Panc1 (cell line): Measurements from ENCODE around the gene FKRP. TPM values are rescaled to one million over a fixed set of nuclear protein-coding genes. Genes with fewer than 3 reads are reported as not detected.

Experiments
- ATAC-seq: fragments of 200-7000 bp; cut with Tn5 transposase; 2 replicates; pipeline ENCODE4 v1.9.1; 2020; ENCODE audit warnings: mild to moderate bottlenecking, moderate library complexity
- BruUV-seq: library from RNA; stranded (reverse); fragments of 400-500 nt; replicated peaks from 2 replicates; lab custom pipeline; 2021; lab: Mats Ljungman, UMichigan
- CTCF ChIA-PET: fragments of 300-600 bp; sonication (Branson Sonifier 250); formaldehyde crosslinking; loops from one replicate; lab custom pipeline; 2022; ENCODE audit warnings: antibody characterized with exemption; lab: Charles Lee
- POLR2A ChIA-PET: fragments of 300-600 bp; sonication (Branson Sonifier 250); formaldehyde crosslinking; loops from one replicate; lab custom pipeline; 2022; ENCODE audit warnings: antibody characterized with exemption; lab: Charles Lee
- DNase-seq: peaks from one replicate; pipeline ENCODE4 v3.0.0-alpha.2; 2010; ENCODE audit warnings: low read depth, low spot score
- H3K27ac ChIP-seq: 2 replicates; pipeline ENCODE4 v1.5.1; 2011; ENCODE audit warnings: mild to moderate bottlenecking, low read length, inconsistent platforms
- H3K27me3 ChIP-seq: fragments of 200-500 bp; sonication (Bioruptor generic); 2 replicates; pipeline ENCODE4 v1.6.0; 2014; ENCODE audit warnings: low read length, inconsistent platforms; ENCODE audit not compliant: control insufficient read depth, insufficient read depth
- H3K36me3 ChIP-seq: fragments of 200-500 bp; sonication (Bioruptor generic); 2 replicates; pipeline ENCODE4 v1.5.1; 2014; ENCODE audit warnings: inconsistent platforms, mild to moderate bottlenecking, low read length, moderate library complexity; ENCODE audit not compliant: control insufficient read depth, insufficient read depth
- H3K4me1 ChIP-seq: 2 replicates; pipeline ENCODE4 v1.5.1; 2011; ENCODE audit warnings: inconsistent platforms, mild to moderate bottlenecking, low read length, moderate library complexity; ENCODE audit not compliant: control insufficient read depth, insufficient read depth
- H3K4me3 ChIP-seq, 2 experiments: 2 replicates each; pipeline ENCODE4 v1.5.1; 2011 to 2012; ENCODE audit warnings: low read depth in 2 of 2, low read length in 2 of 2, mild to moderate bottlenecking in 2 of 2, inconsistent platforms in 1 of 2, moderate library complexity in 1 of 2
- H3K9me3 ChIP-seq: fragments of 200-500 bp; sonication (Bioruptor generic); 2 replicates; pipeline ENCODE4 v1.5.1; 2014; ENCODE audit warnings: low read depth, mild to moderate bottlenecking, inconsistent platforms, low read length, moderate library complexity; ENCODE audit not compliant: control insufficient read depth, insufficient read depth
- POLR2AphosphoS5 ChIP-seq: IDR thresholded peaks from 2 replicates; pipeline ENCODE4 v1.6.1; 2012; ENCODE audit warnings: mild to moderate bottlenecking, low read depth, low read length, moderate library complexity
- SIN3A ChIP-seq: IDR thresholded peaks from 2 replicates; pipeline ENCODE4 v1.6.1; 2012; ENCODE audit warnings: low read depth, mild to moderate bottlenecking, low read length, moderate library complexity, borderline replicate concordance; ENCODE audit not compliant: insufficient read depth
- TCF7L2 ChIP-seq: IDR thresholded peaks from 2 replicates; pipeline ENCODE4 v1.6.1; 2011; ENCODE audit warnings: mild to moderate bottlenecking, low read depth, low read length, inconsistent platforms
- in situ Hi-C: cut with HindIII; loops from 2 replicates; pipeline ENCODE4 v1.10.0; 2016; ENCODE audit warnings: low sequenced_read_pairs, low pct_unique_long_range_greater_than_20kb
- intact Hi-C: fragments of 100-400 bp; cut with micrococcal nuclease; formaldehyde crosslinking; loops from one replicate; pipeline ENCODE4 v1.10.0; 2022; ENCODE audit not compliant: unreplicated experiment
- total RNA-seq: library from RNA; stranded (reverse); gene quantifications from one replicate; pipeline ENCODE4 v1.2.1, GENCODE V29; 2021; ENCODE audit not compliant: unreplicated experiment
- TF ChIP-seq, protein P1 (sequence below), 2 experiments: IDR thresholded peaks; 2 replicates each; pipeline ENCODE4 v1.6.1; 2011 to 2012; ENCODE audit warnings: low read depth in 2 of 2, control low read depth in 1 of 2, low read length in 1 of 2, mild to moderate bottlenecking in 1 of 2, moderate library complexity in 1 of 2; ENCODE audit not compliant: insufficient read depth in 1 of 2
- TF ChIP-seq, protein P2 (sequence below): fragments of 450-650 bp; IDR thresholded peaks from 2 replicates; pipeline ENCODE4 v1.5.1; 2017; ENCODE audit warnings: mild to moderate bottlenecking

FKRP gene
- total RNA-seq, 1 experiment from 2014 or later: 21.6 TPM

DNA sequence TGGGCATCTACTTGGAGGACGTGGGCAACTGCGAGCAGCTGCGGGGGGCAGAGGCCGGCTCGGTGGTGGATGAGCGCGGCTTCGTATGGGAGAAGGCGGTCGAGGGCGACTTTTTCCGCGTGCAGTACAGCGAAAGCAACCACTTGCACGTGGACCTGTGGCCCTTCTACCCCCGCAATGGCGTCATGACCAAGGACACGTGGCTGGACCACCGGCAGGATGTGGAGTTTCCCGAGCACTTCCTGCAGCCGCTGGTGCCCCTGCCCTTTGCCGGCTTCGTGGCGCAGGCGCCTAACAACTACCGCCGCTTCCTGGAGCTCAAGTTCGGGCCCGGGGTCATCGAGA, 10.7 kb downstream of the FKRP start:
- ChIA-PET POLR2A (no interaction called here), CTCF (interaction anchor here (0.5 to 0.7 kb wide), 2 partner anchors 8 to 84 kb away, joined by 3 read pairs; no protein-coding TSS in a partner anchor)
- Histone ChIP-seq H3K36me3 (no peaks in the 10 kb centered on the region), H3K27ac (no peak overlapping the region), H3K27me3 (no peaks in the 10 kb centered on the region), H3K4me1 (no peaks in the 10 kb centered on the region), H3K4me3 (no peak overlapping the region), H3K9me3 (no peaks in the 10 kb centered on the region)
- DNase-seq (no peak), ATAC-seq (no peak)
- no peak for TF ChIP-seq TCF7L2
- TF ChIP-seq POLR2AphosphoS5: no peak
- TF ChIP-seq SIN3A: no peak
- TF ChIP-seq, protein P1, sequence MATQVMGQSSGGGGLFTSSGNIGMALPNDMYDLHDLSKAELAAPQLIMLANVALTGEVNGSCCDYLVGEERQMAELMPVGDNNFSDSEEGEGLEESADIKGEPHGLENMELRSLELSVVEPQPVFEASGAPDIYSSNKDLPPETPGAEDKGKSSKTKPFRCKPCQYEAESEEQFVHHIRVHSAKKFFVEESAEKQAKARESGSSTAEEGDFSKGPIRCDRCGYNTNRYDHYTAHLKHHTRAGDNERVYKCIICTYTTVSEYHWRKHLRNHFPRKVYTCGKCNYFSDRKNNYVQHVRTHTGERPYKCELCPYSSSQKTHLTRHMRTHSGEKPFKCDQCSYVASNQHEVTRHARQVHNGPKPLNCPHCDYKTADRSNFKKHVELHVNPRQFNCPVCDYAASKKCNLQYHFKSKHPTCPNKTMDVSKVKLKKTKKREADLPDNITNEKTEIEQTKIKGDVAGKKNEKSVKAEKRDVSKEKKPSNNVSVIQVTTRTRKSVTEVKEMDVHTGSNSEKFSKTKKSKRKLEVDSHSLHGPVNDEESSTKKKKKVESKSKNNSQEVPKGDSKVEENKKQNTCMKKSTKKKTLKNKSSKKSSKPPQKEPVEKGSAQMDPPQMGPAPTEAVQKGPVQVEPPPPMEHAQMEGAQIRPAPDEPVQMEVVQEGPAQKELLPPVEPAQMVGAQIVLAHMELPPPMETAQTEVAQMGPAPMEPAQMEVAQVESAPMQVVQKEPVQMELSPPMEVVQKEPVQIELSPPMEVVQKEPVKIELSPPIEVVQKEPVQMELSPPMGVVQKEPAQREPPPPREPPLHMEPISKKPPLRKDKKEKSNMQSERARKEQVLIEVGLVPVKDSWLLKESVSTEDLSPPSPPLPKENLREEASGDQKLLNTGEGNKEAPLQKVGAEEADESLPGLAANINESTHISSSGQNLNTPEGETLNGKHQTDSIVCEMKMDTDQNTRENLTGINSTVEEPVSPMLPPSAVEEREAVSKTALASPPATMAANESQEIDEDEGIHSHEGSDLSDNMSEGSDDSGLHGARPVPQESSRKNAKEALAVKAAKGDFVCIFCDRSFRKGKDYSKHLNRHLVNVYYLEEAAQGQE (IDR thresholded peaks at IDR 0.05; ENCODE audit: insufficient read depth in 1 of 2, low read depth in 2 of 2, low read length in 1 of 2): no peak
- TF ChIP-seq, protein P2, sequence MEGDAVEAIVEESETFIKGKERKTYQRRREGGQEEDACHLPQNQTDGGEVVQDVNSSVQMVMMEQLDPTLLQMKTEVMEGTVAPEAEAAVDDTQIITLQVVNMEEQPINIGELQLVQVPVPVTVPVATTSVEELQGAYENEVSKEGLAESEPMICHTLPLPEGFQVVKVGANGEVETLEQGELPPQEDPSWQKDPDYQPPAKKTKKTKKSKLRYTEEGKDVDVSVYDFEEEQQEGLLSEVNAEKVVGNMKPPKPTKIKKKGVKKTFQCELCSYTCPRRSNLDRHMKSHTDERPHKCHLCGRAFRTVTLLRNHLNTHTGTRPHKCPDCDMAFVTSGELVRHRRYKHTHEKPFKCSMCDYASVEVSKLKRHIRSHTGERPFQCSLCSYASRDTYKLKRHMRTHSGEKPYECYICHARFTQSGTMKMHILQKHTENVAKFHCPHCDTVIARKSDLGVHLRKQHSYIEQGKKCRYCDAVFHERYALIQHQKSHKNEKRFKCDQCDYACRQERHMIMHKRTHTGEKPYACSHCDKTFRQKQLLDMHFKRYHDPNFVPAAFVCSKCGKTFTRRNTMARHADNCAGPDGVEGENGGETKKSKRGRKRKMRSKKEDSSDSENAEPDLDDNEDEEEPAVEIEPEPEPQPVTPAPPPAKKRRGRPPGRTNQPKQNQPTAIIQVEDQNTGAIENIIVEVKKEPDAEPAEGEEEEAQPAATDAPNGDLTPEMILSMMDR: no peak
- intact Hi-C loops (loop anchor here (5.0 kb wide), 1 partner anchor 76 kb away; no protein-coding TSS in a partner anchor), in situ Hi-C loops (no loop called here)
- BruUV-seq: no TSS peak

DNA sequence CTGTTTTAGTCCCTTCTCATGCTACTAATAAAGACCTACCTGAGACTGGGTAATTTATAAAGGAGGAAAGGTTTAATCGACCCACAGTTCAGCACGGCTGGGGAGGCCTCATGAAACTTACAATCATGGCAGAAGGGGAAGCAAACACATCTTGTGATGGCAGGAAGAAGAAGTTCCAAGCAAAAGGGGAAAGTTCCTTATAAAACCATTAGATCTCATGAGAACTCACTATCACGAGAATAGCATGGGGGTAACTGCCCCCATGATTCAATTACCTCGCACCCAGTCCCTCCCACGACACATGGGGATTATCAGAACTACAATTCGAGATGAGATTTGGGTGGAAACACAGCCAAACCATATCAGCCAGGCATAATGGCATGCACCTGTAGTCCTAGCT, 13.3 kb downstream of the FKRP start:
- ATAC-seq: no peak
- in situ Hi-C loops: no loop called here
- no TSS peak for BruUV-seq
- Histone ChIP-seq H3K9me3 (no peaks in the 10 kb centered on the region), H3K27me3 (no peaks in the 10 kb centered on the region), H3K4me1 (no peaks in the 10 kb centered on the region), H3K27ac (no peak overlapping the region), H3K36me3 (no peaks in the 10 kb centered on the region), H3K4me3 (no peak overlapping the region)
- DNase-seq: no peak
- CTCF ChIA-PET: no interaction called here
- POLR2A ChIA-PET: interaction anchor here (0.6 kb wide), 1 partner anchor 492 kb away, joined by 3 read pairs; no protein-coding TSS in a partner anchor
- intact Hi-C loops: loop anchor here (5.0 kb wide), 1 partner anchor 73 kb away; no protein-coding TSS in a partner anchor
- TF ChIP-seq, protein P2: no peak
- TF ChIP-seq TCF7L2 (no peak), SIN3A (no peak), POLR2AphosphoS5 (no peak)
- TF ChIP-seq, protein P1 (IDR thresholded peaks at IDR 0.05; ENCODE audit: insufficient read depth in 1 of 2, low read depth in 2 of 2, low read length in 1 of 2): no peak
